ENCODE results near the gene INS.

Gene INS

DNA sequence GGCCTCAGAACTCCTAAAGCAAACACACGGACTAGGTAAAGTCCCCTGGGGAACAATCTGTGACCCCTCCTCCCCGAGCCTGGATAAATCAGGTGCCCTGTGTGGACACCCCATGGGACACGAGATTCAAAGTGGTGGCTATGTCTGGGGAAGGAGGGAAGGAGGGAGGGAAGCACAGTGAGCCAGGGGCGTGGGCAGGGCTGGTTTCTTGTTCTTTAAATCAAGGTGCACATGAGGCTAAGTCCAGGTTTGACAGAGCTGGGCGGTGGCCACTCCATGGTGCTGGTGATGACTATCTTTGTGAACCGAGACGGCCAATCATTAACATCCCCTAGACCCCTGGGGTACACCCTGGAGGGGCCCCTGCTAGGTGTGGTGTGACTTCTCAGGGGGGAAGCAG, 30.9 kb upstream of the INS start:
- H3K27ac ChIP-seq (replicated peaks), result no peak overlapping the region
- no peaks in the 10 kb centered on the region for H3K27me3 ChIP-seq (ENCODE audit: insufficient read depth, poor library complexity, severe bottlenecking)
- H3K4me3 ChIP-seq (replicated peaks; ENCODE audit: insufficient read depth, low read length), result no peak overlapping the region
- TF ChIP-seq, protein P1, sequence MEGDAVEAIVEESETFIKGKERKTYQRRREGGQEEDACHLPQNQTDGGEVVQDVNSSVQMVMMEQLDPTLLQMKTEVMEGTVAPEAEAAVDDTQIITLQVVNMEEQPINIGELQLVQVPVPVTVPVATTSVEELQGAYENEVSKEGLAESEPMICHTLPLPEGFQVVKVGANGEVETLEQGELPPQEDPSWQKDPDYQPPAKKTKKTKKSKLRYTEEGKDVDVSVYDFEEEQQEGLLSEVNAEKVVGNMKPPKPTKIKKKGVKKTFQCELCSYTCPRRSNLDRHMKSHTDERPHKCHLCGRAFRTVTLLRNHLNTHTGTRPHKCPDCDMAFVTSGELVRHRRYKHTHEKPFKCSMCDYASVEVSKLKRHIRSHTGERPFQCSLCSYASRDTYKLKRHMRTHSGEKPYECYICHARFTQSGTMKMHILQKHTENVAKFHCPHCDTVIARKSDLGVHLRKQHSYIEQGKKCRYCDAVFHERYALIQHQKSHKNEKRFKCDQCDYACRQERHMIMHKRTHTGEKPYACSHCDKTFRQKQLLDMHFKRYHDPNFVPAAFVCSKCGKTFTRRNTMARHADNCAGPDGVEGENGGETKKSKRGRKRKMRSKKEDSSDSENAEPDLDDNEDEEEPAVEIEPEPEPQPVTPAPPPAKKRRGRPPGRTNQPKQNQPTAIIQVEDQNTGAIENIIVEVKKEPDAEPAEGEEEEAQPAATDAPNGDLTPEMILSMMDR (IDR thresholded peaks at IDR 0.05; ENCODE audit: insufficient read depth, low read length), result no peak
- TF ChIP-seq SPI1 (IDR thresholded peaks at IDR 0.05; ENCODE audit: borderline replicate concordance, low read depth), result no peak
- no peak for TF ChIP-seq GABPA (IDR thresholded peaks at IDR 0.05; ENCODE audit: low read depth)
- TF ChIP-seq, protein P2, sequence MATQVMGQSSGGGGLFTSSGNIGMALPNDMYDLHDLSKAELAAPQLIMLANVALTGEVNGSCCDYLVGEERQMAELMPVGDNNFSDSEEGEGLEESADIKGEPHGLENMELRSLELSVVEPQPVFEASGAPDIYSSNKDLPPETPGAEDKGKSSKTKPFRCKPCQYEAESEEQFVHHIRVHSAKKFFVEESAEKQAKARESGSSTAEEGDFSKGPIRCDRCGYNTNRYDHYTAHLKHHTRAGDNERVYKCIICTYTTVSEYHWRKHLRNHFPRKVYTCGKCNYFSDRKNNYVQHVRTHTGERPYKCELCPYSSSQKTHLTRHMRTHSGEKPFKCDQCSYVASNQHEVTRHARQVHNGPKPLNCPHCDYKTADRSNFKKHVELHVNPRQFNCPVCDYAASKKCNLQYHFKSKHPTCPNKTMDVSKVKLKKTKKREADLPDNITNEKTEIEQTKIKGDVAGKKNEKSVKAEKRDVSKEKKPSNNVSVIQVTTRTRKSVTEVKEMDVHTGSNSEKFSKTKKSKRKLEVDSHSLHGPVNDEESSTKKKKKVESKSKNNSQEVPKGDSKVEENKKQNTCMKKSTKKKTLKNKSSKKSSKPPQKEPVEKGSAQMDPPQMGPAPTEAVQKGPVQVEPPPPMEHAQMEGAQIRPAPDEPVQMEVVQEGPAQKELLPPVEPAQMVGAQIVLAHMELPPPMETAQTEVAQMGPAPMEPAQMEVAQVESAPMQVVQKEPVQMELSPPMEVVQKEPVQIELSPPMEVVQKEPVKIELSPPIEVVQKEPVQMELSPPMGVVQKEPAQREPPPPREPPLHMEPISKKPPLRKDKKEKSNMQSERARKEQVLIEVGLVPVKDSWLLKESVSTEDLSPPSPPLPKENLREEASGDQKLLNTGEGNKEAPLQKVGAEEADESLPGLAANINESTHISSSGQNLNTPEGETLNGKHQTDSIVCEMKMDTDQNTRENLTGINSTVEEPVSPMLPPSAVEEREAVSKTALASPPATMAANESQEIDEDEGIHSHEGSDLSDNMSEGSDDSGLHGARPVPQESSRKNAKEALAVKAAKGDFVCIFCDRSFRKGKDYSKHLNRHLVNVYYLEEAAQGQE (IDR thresholded peaks at IDR 0.05; ENCODE audit: insufficient replicate concordance, low read depth), result no peak
- no peak for TF ChIP-seq POLR2AphosphoS5 (IDR thresholded peaks at IDR 0.05; ENCODE audit: low read depth)
- no peak for DNase-seq (ENCODE audit: low read depth in 1 of 2, low spot score in 1 of 2)

DNA sequence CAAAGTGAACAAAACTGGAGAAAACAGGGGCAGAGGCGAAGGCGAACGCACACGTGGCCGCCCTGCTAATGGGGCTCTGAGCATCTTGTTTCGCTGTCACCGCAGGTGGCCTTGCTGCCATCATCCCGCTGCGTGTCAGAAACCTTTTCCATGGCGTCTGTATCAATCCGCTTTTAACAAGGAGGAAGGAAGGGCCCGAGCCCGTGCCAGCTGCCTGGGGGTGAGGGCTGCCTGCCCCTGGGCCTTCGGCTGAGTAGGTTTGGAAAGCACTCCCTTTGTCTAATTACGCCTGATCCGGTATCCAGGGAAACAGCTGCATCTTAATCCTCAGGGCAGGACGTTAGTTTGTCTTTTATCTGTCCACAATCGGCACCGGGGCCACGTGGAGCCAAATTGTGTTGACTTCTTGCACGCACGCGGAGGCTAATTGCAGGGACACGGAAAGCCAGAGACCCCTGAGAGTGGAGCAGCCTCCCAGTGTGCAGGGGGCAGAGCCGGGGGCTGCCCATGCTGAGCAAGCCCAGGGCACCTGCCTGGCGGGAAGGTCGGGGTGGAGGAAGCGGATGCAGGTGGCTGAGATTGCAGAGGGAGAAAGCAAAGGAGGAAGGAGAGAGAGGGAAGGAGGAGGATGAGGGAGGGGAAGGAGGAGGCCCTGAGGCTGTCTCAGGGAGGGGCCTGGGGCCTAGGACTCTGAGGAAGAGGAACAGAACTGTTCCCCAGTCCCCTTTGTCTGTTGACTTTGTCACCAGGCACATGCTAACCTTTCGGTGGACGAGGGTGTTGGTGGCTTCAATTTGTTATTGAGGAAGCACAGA, 29.9 kb upstream of the INS start:
- TF ChIP-seq POLR2AphosphoS5 (IDR thresholded peaks at IDR 0.05; ENCODE audit: low read depth), result no peak
- peak; percentile 52; the same call in 1 of the 2 replicates for TF ChIP-seq SPI1 (IDR thresholded peaks at IDR 0.05; ENCODE audit: borderline replicate concordance, low read depth)
- no peak for TF ChIP-seq GABPA (IDR thresholded peaks at IDR 0.05; ENCODE audit: low read depth)
- peak; percentile 69 to 83 for DNase-seq (ENCODE audit: low read depth in 1 of 2, low spot score in 1 of 2)
- H3K27me3 ChIP-seq (ENCODE audit: insufficient read depth, poor library complexity, severe bottlenecking), result no peaks in the 10 kb centered on the region

DNA sequence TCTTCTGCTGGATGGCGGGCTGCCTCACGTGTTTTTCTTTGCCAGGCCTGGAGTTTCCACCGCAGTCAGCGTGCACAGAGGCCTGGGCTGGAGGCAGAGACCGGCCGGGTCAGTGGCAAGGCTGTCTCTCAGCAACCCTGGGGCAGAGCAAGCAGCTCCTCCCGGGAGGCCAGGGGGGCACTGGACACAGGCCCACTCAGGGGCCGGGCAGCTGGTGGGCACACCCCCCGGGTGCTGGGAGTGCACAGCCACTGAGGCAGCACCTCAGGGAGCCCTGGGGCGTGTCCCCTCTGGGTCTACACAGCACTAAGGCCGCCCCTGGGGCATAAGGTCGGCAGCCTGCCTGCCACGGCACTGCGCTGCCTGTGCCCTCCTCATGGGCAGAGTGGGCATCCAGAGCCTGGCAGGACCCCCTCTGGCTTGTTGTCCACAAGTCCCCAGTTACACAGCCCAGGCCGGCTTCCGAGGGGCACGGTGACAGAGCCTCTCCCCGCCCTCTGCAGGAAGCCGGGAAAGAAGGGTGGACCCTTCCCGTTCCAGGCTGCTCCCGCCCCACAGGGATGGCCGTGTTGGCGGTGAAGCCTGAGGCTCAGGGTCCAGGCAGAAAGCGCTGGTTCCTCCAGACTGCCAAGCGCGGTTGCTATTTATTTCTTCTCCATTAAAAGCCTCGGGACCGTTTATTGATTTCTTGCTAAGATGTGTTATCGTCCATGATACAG, 29.1 kb upstream of the INS start:
- TF ChIP-seq, protein P2 (IDR thresholded peaks at IDR 0.05; ENCODE audit: insufficient replicate concordance, low read depth), result no peak
- no peak for TF ChIP-seq POLR2AphosphoS5 (IDR thresholded peaks at IDR 0.05; ENCODE audit: low read depth)
- TF ChIP-seq, protein P1 (IDR thresholded peaks at IDR 0.05; ENCODE audit: insufficient read depth, low read length), result no peak
- TF ChIP-seq GABPA (IDR thresholded peaks at IDR 0.05; ENCODE audit: low read depth), result no peak
- no peak for TF ChIP-seq SPI1 (IDR thresholded peaks at IDR 0.05; ENCODE audit: borderline replicate concordance, low read depth)
- Histone ChIP-seq H3K27me3 (ENCODE audit: insufficient read depth, poor library complexity, severe bottlenecking) (peaks cover 6% of the 10 kb centered on the region), H3K27ac (replicated peaks) (no peak overlapping the region), H3K4me3 (replicated peaks; ENCODE audit: insufficient read depth, low read length) (no peak overlapping the region)
- no peak for DNase-seq (ENCODE audit: low read depth in 1 of 2, low spot score in 1 of 2)

More for the DNA sequence above, 29.9 kb upstream of the INS start:
- Histone ChIP-seq H3K4me3 (replicated peaks; ENCODE audit: insufficient read depth, low read length) (no peak overlapping the region), H3K27ac (replicated peaks) (no peak overlapping the region)

DNA sequence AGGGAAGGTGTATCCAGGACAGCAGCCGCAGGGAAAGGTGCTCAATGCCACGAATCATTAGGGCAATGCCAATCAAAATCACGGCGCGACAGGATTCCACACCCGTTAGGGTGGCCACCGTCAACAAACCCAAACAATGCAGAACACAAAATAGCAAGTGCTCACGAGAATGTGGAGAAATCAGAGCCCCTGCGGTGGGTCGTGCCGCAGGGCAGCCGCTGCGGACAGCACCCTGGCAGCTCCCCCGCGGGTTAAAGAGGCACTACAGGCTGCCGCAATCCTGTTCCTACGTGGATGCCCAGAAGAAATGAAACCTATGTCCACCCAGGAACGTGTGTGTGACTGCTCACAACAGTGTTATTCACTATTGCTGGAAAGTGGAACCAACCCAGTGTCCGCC, 27.7 kb upstream of the INS start:
- Histone ChIP-seq H3K4me3 (replicated peaks; ENCODE audit: insufficient read depth, low read length) (no peak overlapping the region), H3K27ac (replicated peaks) (no peak overlapping the region), H3K27me3 (ENCODE audit: insufficient read depth, poor library complexity, severe bottlenecking) (peaks cover 17% of the 10 kb centered on the region)
- DNase-seq (ENCODE audit: low read depth in 1 of 2, low spot score in 1 of 2), result no peak
- TF ChIP-seq SPI1 (IDR thresholded peaks at IDR 0.05; ENCODE audit: borderline replicate concordance, low read depth), result no peak
- no peak for TF ChIP-seq POLR2AphosphoS5 (IDR thresholded peaks at IDR 0.05; ENCODE audit: low read depth)
- TF ChIP-seq, protein P2 (IDR thresholded peaks at IDR 0.05; ENCODE audit: insufficient replicate concordance, low read depth), result no peak
- no peak for TF ChIP-seq GABPA (IDR thresholded peaks at IDR 0.05; ENCODE audit: low read depth)
- TF ChIP-seq, protein P1 (IDR thresholded peaks at IDR 0.05; ENCODE audit: insufficient read depth, low read length), result no peak
